ENCODE results near the gene GALNT12.

DNA sequence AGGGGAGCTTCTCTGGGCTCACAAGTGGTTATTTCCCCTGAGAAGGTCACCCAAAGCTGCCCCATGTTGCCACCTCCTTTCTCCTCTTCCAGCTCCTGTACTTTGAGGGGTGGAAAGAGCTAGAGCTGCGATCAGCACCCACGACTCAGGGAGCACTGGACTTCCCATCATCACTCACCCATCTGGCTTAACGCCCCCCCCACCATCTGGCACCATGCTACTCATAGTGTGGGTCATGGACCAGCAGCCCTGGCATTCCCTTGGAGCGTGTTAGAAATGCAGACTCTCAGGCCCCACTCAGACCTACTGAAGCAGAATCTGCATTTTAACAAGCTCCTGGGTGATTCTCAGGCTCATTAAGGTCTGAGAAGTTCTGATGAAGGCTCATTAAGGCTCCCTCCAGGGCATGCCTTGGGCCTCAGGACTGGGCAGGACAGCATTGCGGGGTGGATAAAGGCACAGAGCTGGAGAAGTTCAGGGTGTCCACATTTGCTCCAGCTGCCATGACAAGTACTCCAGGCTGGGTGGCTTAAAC, 67.3 kb downstream of the GALNT12 start:
- TF ChIP-seq ZFX (IDR thresholded peaks at IDR 0.05) (no peak), RAD21 (IDR thresholded peaks at IDR 0.05; ENCODE audit: low read depth) (no peak), TCF7L2 (IDR thresholded peaks at IDR 0.05; ENCODE audit: borderline replicate concordance, extremely low read depth, insufficient read depth, insufficient read length) (no peak)
